Endothelial cell of umbilical vein (primary cell): ENCODE measurements around the gene CLOCK. TPM values are rescaled to one million over a fixed set of nuclear protein-coding genes. Genes with fewer than 3 reads are reported as not detected.
A peak's percentile ranks its signal among the peaks of the same experiment; 100 is the strongest.

ENCODE experiments used
- BruUV-seq: library from RNA; stranded (reverse); fragments of 400-500 nt; replicated peaks from 2 replicates; lab custom pipeline; 2021; lab: Mats Ljungman, UMichigan
- CTCF ChIA-PET: fragments of 300-600, 350-600 bp; sonication (Branson Sonifier 250); formaldehyde crosslinking; loops from one replicate; lab custom pipeline; 2021; ENCODE audit warnings: antibody characterized with exemption, inconsistent platforms; lab: Charles Lee
- POLR2A ChIA-PET: fragments of 300-600, 350-600 bp; sonication (Branson Sonifier 250); formaldehyde crosslinking; loops from one replicate; lab custom pipeline; 2021; ENCODE audit warnings: antibody characterized with exemption, inconsistent platforms; lab: Charles Lee
- DNase-seq: peaks from one replicate; pipeline ENCODE4 v3.0.0-alpha.2; 2011; ENCODE audit warnings: low read depth, low spot score
- FAIRE-seq: peaks from 2 replicates; lab custom pipeline; 2011; peaks lifted over from hg19 to GRCh38; lab: Jason Lieb, UNC
- H2AFZ ChIP-seq: 2 replicates; pipeline ENCODE4 v1.6.0; 2012; ENCODE audit warnings: low read depth, low read length, control low read depth, inconsistent platforms
- H3K27ac ChIP-seq: 2 replicates; pipeline ENCODE4 v1.5.1; 2011; ENCODE audit warnings: low read depth, mild to moderate bottlenecking, control low read depth, low read length, moderate library complexity; ENCODE audit not compliant: insufficient read depth
- H3K27me3 ChIP-seq, 2 experiments: 2 replicates each; pipeline versions ENCODE4 v1.6.0 to v1.6.1; 2011; ENCODE audit warnings: low read length in 2 of 2, mixed read lengths in 1 of 2; ENCODE audit not compliant: control insufficient read depth in 2 of 2, insufficient read depth in 2 of 2
- H3K36me3 ChIP-seq, 2 experiments: 2 replicates in 1 of 2; 3 replicates in 1 of 2; pipeline ENCODE4 v1.5.1; 2011; ENCODE audit warnings: low read length in 2 of 2, mild to moderate bottlenecking in 1 of 2, moderate library complexity in 1 of 2; ENCODE audit not compliant: control insufficient read depth in 2 of 2, insufficient read depth in 2 of 2; ENCODE audit errors: extremely low read depth in 1 of 2
- H3K4me1 ChIP-seq: 3 replicates; pipeline ENCODE4 v1.5.1; 2011; ENCODE audit warnings: mild to moderate bottlenecking, low read length; ENCODE audit not compliant: control insufficient read depth, insufficient read depth; ENCODE audit errors: extremely low read depth
- H3K4me2 ChIP-seq: 2 replicates; pipeline ENCODE4 v1.6.1; 2011; ENCODE audit warnings: low read length, control low read depth, mixed read lengths; ENCODE audit not compliant: insufficient read depth
- H3K4me3 ChIP-seq, 3 experiments: fragments of 200-600 bp in 1 of 3; sonication (generic), shearing (Covaris generic) in 1 of 3; replicated peaks in 1 of 3; 2 replicates each; pipeline ENCODE4 v1.5.1; 2011 to 2016; ENCODE audit warnings: control low read depth in 3 of 3, low read length in 3 of 3, mild to moderate bottlenecking in 2 of 3, inconsistent platforms in 1 of 3, low read depth in 1 of 3, moderate library complexity in 1 of 3; ENCODE audit not compliant: insufficient read depth in 1 of 3
- H3K79me2 ChIP-seq: 2 replicates; pipeline ENCODE4 v1.6.0; 2012; ENCODE audit warnings: low read length, inconsistent platforms; ENCODE audit not compliant: control insufficient read depth, insufficient read depth
- H3K9ac ChIP-seq: replicated peaks from 2 replicates; pipeline ENCODE3; 2011; ENCODE audit warnings: low read length, control low read depth; ENCODE audit not compliant: insufficient read depth; ENCODE audit errors: extremely low read depth
- H3K9me1 ChIP-seq: replicated peaks from 3 replicates; pipeline ENCODE4 v1.6.0; 2011; ENCODE audit warnings: mild to moderate bottlenecking, low read length; ENCODE audit not compliant: control insufficient read depth, insufficient read depth; ENCODE audit errors: extremely low read depth
- H3K9me3 ChIP-seq: replicated peaks from 2 replicates; pipeline ENCODE4 v1.5.1; 2012; ENCODE audit warnings: low read length, inconsistent platforms; ENCODE audit not compliant: control insufficient read depth, insufficient read depth
- H4K20me1 ChIP-seq: replicated peaks from 2 replicates; pipeline ENCODE3; 2011; ENCODE audit warnings: mild to moderate bottlenecking, low read length; ENCODE audit not compliant: control insufficient read depth, insufficient read depth; ENCODE audit errors: extremely low read depth
- CTCF ChIP-seq, 2 donors: IDR thresholded peaks; 1 replicate in 1 of 2; 2 replicates in 1 of 2; pipeline ENCODE4 v1.5.1; 2011; ENCODE audit warnings: low read length in 2 of 2, mild to moderate bottlenecking in 2 of 2, moderate library complexity in 2 of 2, control low read depth in 1 of 2, inconsistent platforms in 1 of 2, low read depth in 1 of 2; ENCODE audit not compliant: insufficient read depth in 1 of 2; ENCODE audit errors: extremely low read depth in 1 of 2
- EZH2 ChIP-seq: IDR thresholded peaks from 2 replicates; pipeline ENCODE4 v1.6.1; 2012; ENCODE audit warnings: borderline replicate concordance, low read depth, mild to moderate bottlenecking, moderate library complexity, low read length, inconsistent platforms; ENCODE audit not compliant: severe bottlenecking
- FOS ChIP-seq: IDR thresholded peaks from 2 replicates; pipeline ENCODE4 v1.6.1; 2011; ENCODE audit warnings: mild to moderate bottlenecking, low read length, moderate library complexity, borderline replicate concordance; ENCODE audit not compliant: insufficient read depth
- GATA2 ChIP-seq: IDR thresholded peaks from 2 replicates; pipeline ENCODE4 v1.7.0; 2011; ENCODE audit warnings: low read depth, mild to moderate bottlenecking, moderate library complexity, mixed read lengths, low read length; ENCODE audit not compliant: insufficient read length, insufficient read depth
- JUN ChIP-seq: IDR thresholded peaks from 2 replicates; pipeline ENCODE4 v1.6.1; 2011; ENCODE audit warnings: borderline replicate concordance, low read depth; ENCODE audit not compliant: insufficient read length, insufficient read depth
- MYC ChIP-seq: IDR thresholded peaks from one replicate; pipeline ENCODE4 v1.6.1; 2011; ENCODE audit warnings: mild to moderate bottlenecking, low read depth, low read length
- POLR2A ChIP-seq: IDR thresholded peaks from 2 replicates; pipeline ENCODE4 v1.6.1; 2012; ENCODE audit warnings: low read depth, mild to moderate bottlenecking, control low read depth, low read length
- POLR2AphosphoS5 ChIP-seq: IDR thresholded peaks from 2 replicates; pipeline ENCODE4 v1.6.1; 2012; ENCODE audit warnings: low read depth, mild to moderate bottlenecking, control low read depth, low read length, moderate library complexity; ENCODE audit not compliant: insufficient read depth
- dilution Hi-C: fragments of 300-500 bp; cut with MboI; formaldehyde crosslinking; loops from one replicate; pipeline ENCODE4 v1.15.0; 2019; ENCODE audit warnings: low sequenced_read_pairs; ENCODE audit not compliant: extremely low pct_ligation_motif_present
- intact Hi-C: fragments of 100-400 bp; cut with micrococcal nuclease; formaldehyde crosslinking; loops from one replicate; pipeline ENCODE4 v1.10.0; 2022
- polyA plus RNA-seq, 4 experiments: library from polyadenylated mRNA; depleted of rRNA in 3 of 4; stranded (reverse) in 3 of 4; unstranded in 1 of 4; fragments of >200 nt; gene quantifications; 2 replicates each; pipeline versions ENCODE4 v1.2.1 to v1.2.3, GENCODE V29; 2011 to 2012; ENCODE audit warnings: missing spikeins in 1 of 4
- total RNA-seq: library from RNA; stranded (reverse); gene quantifications from 2 replicates; pipeline ENCODE4 v1.2.3, GENCODE V29; 2021
- TF ChIP-seq, protein P1 (sequence below): IDR thresholded peaks from 2 replicates; pipeline ENCODE4 v1.6.1; 2011; ENCODE audit not compliant: insufficient read depth, insufficient read length

Gene CLOCK
- total and polyA plus RNA-seq, 2 donors (not counting 3 experiments of a cell fraction or from before 2014, with no cell fraction given): 7.5 to 23.8 TPM

DNA sequence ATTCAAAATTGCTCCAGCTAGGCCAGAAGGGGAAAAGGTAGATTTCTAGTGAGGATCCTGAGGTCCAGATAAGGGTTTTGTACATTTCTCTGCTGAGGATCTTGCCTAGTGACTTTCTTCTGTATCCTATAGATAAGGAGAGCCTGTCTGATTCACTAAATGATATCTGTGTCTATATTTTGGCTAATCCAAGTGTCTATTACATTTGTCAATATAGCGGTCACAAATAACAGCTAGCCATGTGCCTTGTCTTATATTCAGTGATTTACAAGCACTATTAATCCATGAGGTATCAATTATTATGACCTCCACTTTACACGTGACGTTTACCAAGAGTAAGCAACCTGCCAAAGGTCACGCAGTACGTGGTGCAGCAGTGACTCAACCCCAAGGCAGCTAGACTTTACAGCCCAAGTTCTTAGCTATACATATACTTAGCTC is 109.3 kb downstream of the CLOCK start:
- H3K36me3 ChIP-seq: peaks cover 2 to 17% of the 10 kb centered on the region in 2 experiments
- no peak for FAIRE-seq
- H4K20me1 ChIP-seq: no peaks in the 10 kb centered on the region
- no peaks in the 10 kb centered on the region for H3K9me1 ChIP-seq
- no peaks in the 10 kb centered on the region for H3K27me3 ChIP-seq
- no peak overlapping the region for H3K27ac ChIP-seq
- no peak for TF ChIP-seq POLR2AphosphoS5
- TF ChIP-seq CTCF (IDR thresholded peaks at IDR 0.05; ENCODE audit: extremely low read depth in 1 of 2, insufficient read depth in 1 of 2, low read depth in 1 of 2, low read length in 2 of 2): no peak
- no peak for TF ChIP-seq EZH2
- TF ChIP-seq FOS: no peak
- TF ChIP-seq, protein P1, sequence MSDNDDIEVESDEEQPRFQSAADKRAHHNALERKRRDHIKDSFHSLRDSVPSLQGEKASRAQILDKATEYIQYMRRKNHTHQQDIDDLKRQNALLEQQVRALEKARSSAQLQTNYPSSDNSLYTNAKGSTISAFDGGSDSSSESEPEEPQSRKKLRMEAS: no peak
- TF ChIP-seq POLR2A: no peak
- TF ChIP-seq GATA2: no peak
- no peak for TF ChIP-seq MYC
- no peak for TF ChIP-seq JUN
- DNase-seq: peak; percentile 12
- no peak overlapping the region for H3K4me2 ChIP-seq
- H3K79me2 ChIP-seq: no peaks in the 10 kb centered on the region
- H3K4me1 ChIP-seq: peaks cover 13% of the 10 kb centered on the region
- BruUV-seq: no TSS peak
- CTCF ChIA-PET: interaction anchor here (1.0 to 3.3 kb wide), 8 partner anchors 8 to 466 kb away, joined by 3 to 14 read pairs (median 4); partner anchors contain the start of gene SRD5A3
- dilution Hi-C loops (no loop called here), intact Hi-C loops (loop anchor here (10.0 kb wide), 1 partner anchor 463 kb away; no protein-coding TSS in a partner anchor)
- no peak overlapping the region for H3K9ac ChIP-seq
- H3K9me3 ChIP-seq: no peaks in the 10 kb centered on the region
- POLR2A ChIA-PET: no interaction called here
- no peak overlapping the region for H2AFZ ChIP-seq
- H3K4me3 ChIP-seq: no peak overlapping the region
